Fibroblast of skin of right biceps (primary cell): ENCODE data around the gene ST3GAL5.
"Not testable (repeated sequence)": the region's sequence is repeated elsewhere in the genome, so short reads cannot be mapped to it uniquely, and the experiment has no call there.

ENCODE experiments used
- DNase-seq: peaks from one replicate; pipeline ENCODE4 v3.0.0-alpha.2; 2013

ST3GAL5 gene

GRCh38 chr2:85917887-85918795 lies 29.4 kb upstream of the ST3GAL5 start:
- no peak for DNase-seq

GRCh38 chr2:85915606-85916303 lies 27.0 kb upstream of the ST3GAL5 start:
- DNase-seq = peak; percentile 39

GRCh38 chr2:85914922-85915321 lies 26.1 kb upstream of the ST3GAL5 start:
- no peak for DNase-seq

GRCh38 chr2:85913884-85914881 lies 25.4 kb upstream of the ST3GAL5 start:
- DNase-seq = peak; percentile 71

- DNase-seq = peak; percentile 95
These were observed 23.3 kb upstream of the ST3GAL5 start for GRCh38 chr2:85911814-85912692.

DNA sequence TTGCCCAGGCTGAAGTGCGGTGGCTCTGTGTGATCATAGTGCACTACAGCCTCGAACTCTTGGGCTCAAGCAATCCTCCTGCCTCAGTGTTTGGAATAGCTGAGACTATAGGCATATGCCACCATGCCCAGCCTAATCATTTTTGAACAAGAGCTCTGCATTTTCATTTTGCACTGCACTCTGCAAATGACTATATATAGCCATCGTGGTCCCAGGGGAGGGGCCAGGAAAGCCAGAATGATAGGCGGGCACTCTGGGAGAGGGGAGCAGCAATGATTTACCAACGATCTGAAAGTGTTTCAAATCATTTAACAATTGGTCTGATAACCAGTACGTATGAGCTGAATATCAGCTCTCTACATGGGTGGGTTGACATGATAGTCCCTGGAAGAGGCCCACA lies 22.3 kb upstream of the ST3GAL5 start:
- DNase-seq = no peak

GRCh38 chr2:85909005-85909404 lies 20.2 kb upstream of the ST3GAL5 start:
- DNase-seq = no peak

DNA sequence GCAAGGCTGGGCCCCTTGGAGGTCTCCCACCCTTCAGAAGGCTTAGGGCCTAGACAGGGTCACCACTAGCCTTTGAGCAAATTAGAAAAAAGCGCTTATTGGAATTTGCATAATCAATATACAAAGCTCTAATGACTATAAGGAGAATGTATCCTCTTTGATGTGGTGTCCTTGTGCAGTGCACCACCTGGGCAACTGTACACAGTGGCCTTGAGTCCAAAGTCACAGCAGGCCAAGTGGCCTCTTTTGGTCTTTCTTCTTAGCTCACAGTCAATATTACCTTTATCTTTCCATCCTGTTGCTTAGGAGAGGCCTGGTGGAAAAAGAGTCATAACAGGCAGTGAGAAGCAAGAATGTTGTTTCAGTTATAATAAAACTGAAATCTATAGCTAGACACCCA lies 19.7 kb upstream of the ST3GAL5 start:
- no peak for DNase-seq

GRCh38 chr2:85907671-85908157 lies 18.9 kb upstream of the ST3GAL5 start:
- DNase-seq = peak; percentile 35

- DNase-seq = no peak
These were observed 18.0 kb upstream of the ST3GAL5 start for GRCh38 chr2:85906748-85907147.

GRCh38 chr2:85905891-85906290 lies 17.1 kb upstream of the ST3GAL5 start:
- no peak for DNase-seq

DNA sequence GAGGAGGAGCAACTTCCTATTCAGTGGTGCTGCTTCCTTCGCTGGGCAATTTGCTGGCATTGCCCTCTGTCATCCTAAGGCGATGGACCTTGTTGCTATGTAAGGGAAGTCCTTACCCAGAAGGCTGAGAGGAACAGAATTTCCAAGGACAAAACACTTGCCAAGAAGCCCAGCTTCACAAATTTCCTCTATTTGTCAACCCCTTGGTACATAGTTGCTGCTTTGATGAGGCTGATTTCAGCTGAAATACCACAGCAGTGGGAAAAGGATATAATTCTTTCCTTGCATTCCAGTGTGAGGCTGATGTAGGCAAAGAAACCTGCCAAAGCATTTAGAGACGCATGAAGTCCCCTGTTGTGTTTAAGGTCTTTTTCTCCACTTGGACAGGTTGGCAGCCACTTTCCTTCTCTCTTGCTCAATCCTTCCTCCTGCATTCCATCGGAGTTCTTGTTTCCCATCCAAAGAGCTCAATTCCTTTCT lies 16.4 kb upstream of the ST3GAL5 start:
- peak; percentile 74 for DNase-seq

- no peak for DNase-seq
These were observed 15.1 kb upstream of the ST3GAL5 start for GRCh38 chr2:85903849-85904248.

GRCh38 chr2:85902496-85902895 lies 13.7 kb upstream of the ST3GAL5 start:
- DNase-seq = peak; percentile 91

- DNase-seq = no peak
These were observed 12.4 kb upstream of the ST3GAL5 start for GRCh38 chr2:85901155-85901554.

GRCh38 chr2:85900366-85900765 lies 11.6 kb upstream of the ST3GAL5 start:
- DNase-seq = no peak

GRCh38 chr2:85899849-85900248 lies 11.1 kb upstream of the ST3GAL5 start:
- DNase-seq = no peak

- DNase-seq = no peak
These were observed 10.5 kb upstream of the ST3GAL5 start for GRCh38 chr2:85899284-85899683.

DNA sequence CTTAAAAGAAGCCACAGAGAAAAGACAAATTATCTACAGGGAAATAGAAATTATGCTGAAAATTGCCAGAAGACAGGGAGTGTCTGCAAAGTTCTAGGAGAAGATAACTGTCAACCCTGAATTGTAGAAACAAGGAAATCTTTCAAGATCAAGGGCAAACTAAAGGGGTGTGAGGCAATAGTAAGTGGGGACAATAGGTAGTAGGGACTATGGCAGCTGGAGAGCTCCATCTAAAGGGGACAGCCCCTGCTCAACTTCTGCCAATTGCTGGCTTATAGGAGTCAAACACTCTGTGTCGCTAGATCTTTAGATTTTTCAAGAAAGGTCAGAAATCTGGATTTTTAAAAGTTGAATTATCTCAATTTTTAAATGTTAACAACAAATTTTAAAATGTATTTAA lies 10.1 kb upstream of the ST3GAL5 start:
- DNase-seq = no peak

DNA sequence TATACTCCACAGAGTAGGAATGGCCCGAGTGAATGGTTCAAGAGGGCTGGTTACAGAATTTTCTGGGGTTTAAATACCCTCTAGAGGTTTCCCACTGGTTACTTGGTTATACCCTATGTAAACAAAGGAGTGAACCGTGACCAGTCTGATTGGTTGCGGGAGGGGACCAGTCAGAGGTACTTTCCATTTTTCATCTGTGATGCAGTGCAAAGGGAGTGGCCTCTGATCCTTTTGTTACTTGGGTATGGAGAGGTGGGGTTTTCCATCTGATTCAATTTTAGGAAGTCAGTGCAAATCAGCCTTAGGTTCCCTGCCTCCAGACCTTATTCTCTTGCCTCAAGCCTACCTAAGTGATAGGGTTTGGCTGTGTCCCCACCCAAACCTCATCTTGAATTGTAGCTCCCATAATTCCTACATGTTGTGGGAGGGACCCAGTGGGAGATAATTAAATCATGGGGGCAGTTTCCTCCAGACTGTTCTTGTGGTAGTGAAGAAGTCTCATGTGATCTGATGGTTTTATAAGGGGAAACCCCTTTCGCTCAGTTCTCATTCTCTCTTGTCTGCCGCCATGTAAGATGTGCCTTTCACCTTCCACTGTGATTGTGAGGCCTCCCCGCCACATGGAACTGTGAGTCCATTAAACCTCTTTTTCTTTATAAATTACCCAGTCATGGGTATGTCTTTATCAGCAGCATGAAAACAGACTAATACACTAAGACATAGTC lies 5.9 kb upstream of the ST3GAL5 start:
- DNase-seq = not testable (repeated sequence)
